ENCODE measurements around the gene TRIP11. TPM values are rescaled to one million over a fixed set of nuclear protein-coding genes. Genes with fewer than 3 reads are reported as not detected.
"Not testable (repeated sequence)": the region's sequence is repeated elsewhere in the genome, so short reads cannot be mapped to it uniquely, and the experiment has no call there.

TRIP11 gene
- 10 to 100 TPM; 30.9 to 42.4 (median 35.5) TPM for polyA plus RNA-seq (ENCODE audit: insufficient read length in 4 of 4)

DNA sequence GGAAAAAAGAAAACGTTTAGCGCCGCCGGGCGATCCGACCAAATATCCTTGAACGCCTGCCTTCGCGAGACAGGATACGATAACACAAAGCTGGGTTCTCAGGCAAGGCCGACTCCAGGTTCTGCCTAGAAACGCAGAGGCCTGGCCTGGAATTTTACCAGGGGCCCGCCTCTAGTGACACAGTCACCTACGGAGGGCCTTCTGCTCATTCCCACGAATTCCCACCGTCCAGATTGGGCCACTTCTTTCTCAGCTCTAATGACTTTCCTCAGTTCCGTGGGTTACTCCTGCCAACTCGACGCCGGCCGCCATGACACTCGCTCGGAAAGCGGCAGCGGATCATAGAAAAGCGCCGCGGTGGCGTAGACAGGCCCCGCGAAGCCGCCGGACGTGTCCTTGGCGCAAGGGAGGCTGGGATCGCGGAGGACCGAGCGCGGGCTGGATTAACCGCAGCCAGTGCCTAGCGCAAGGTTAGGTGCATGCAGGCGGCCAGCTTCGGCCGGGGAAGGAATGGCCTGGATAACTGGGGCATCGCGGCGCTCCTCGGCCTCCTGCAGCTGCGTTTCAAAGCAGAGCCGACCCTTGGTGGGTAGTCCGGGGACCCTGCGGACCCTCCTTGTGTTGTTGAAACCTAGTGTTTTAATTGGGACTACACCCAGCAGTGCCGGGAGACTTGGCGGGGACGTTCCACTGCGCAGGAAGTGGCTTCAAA is at the start of gene TRIP11:
TSS of gene TRIP11 (minus strand) at position 341 of the 712 bp plus-strand sequence. CDS start 374 bp downstream, outside the sequence.
- peak; percentile 84 to 90 (median 86) for DNase-seq (ENCODE audit: low read depth in 4 of 4, low spot score in 2 of 4)

DNA sequence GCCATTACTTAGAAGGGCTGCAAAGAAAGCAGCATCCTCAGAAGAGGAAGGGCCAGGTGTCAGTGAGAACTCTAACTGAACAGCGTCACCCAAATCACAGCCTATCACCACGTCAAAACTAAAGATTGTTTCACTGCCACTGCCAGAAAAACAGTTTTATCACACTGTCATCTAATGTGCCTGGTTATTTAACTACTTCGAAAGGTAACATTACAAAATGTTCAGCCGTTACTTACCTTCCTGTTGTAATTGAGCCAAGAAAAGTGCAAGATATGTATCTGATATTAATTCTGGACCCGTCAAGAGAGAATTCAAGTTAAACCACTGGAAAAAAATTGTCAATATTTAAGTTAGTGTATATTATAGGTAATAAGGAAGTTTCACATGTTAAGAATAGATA is 48.6 kb upstream of the TRIP11 start:
- DNase-seq (ENCODE audit: low read depth in 4 of 4, low spot score in 2 of 4), result no peak

DNA sequence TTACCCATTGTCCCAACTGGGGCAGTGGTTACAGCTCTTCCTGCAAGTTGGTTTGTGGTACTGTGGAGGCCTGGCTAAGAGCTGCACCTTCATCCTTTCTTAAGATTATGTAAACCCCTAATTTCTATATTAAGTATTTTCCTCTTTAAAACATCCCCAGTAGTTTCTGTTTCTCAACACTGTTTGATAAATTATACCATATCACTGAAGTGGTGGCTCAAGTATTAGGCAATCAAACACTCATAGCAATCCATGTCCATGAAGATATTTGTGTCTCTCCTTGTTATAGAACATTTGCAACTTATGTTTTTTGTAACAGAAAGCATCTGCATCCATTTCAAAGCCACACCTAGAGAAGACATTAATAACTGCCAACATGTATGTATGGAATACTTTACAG is 34.7 kb upstream of the TRIP11 start:
- DNase-seq (ENCODE audit: low read depth in 4 of 4, low spot score in 2 of 4), result no peak

DNA sequence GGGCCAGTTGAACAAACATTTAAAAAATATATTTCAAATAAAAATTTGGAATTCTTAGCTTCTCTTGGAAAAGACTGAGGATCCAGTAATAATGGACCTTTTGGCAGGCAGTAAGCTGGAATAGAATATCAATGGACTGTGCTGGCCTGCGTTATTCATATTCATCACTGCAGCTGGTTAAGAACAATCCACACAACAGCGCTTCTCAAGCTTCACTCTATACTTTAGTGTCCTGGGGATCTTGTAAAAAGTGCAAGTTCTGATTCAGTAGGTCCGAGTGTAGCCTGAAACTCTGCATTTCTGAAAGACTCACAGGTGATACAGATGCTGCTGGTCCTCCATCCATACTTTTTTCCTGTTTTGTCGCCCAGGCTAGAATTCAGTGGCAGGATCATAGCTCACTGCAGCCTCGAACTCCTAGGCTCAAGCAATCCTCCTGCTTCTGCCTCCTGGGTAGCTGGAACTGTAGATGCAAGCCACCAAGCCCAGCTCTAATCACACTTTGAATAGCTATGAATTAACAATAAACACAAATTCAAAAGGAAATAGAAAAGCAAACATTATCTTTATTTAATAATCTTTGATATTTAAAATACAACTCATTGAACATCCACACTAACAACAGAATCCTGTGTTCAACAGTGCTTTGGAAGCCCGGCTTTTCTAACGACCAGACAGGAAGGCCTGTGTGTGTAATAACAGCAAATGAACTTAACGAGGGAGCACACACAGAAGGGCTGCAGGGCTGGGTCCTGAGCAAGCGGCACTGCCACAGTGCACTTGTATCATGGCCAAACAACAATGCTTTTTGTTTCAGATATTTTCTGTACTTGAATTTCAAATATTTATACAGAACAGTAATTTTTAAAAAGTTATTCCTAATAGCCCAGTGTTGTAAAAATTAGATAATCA is 18.4 kb upstream of the TRIP11 start:
- DNase-seq (ENCODE audit: low read depth in 4 of 4, low spot score in 2 of 4), result no peak

- no peak for DNase-seq (ENCODE audit: low read depth in 4 of 4, low spot score in 2 of 4)
Observed at GRCh38 chr14:92049781-92050180, 9.9 kb upstream of the TRIP11 start.

DNA sequence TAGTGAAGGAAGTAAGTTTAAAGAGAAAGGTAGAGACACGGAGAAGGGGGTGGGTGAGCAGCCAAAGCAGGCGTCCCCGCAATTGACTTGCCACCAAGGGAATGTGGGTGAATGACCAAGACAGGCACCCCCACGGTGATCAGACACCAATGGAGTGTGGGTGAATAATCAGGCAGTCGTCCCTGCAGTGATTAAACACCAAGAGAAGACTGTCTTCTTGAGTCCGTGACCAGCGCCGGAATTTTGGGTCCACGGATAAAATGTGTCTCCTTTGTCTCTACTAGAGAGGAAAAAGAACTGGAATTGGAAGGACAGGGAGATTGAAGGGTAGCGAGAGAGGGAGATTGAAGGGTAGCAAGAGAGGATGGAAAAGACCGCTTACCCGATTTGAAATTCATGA is 9.4 kb upstream of the TRIP11 start:
- DNase-seq (ENCODE audit: low read depth in 4 of 4, low spot score in 2 of 4), result not testable (repeated sequence)

GRCh38 chr14:92045904-92046303 is 6.0 kb upstream of the TRIP11 start:
- not testable (repeated sequence) for DNase-seq (ENCODE audit: low read depth in 4 of 4, low spot score in 2 of 4)

DNA sequence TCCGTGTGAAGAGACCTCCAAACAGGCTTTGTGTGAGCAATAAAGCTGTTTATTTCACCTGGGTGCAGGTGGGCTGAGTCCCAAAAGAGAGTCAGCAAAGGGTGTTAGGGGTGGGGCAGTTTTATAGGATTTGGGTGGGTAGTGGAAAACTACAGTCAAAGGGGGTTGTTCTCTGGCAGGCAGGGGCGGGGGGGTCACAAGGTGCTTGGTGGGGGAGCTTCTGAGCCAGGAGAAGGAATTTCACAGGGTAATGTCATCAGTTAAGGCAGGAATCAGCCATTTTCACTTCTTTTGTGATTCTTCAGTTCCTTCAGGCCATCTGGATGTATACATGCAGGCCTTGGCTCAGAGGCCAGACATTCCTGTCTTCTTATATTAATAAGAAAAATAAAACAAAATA is 1.9 kb upstream of the TRIP11 start:
- not testable (repeated sequence) for DNase-seq (ENCODE audit: low read depth in 4 of 4, low spot score in 2 of 4)

DNA sequence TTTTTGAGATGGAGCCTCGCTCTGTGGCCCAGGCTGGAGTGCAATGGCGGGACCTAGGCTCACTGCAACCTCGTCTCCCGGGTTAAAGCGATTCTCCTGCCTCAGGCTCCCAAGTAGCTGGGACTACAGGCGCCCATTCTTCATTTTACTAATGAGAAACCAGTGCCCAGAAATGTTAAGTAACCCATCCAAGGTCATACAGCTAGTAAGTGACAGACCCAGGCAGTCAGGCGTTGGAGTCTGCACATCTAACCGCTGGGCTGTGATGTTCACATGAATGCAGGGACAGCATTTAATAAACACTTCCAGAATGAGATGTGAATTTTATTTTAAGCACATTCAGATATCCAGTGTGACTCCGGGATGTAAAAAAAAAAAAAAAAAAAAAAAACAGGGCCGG is 1.3 kb upstream of the TRIP11 start:
- no peak for DNase-seq (ENCODE audit: low read depth in 4 of 4, low spot score in 2 of 4)

DNA sequence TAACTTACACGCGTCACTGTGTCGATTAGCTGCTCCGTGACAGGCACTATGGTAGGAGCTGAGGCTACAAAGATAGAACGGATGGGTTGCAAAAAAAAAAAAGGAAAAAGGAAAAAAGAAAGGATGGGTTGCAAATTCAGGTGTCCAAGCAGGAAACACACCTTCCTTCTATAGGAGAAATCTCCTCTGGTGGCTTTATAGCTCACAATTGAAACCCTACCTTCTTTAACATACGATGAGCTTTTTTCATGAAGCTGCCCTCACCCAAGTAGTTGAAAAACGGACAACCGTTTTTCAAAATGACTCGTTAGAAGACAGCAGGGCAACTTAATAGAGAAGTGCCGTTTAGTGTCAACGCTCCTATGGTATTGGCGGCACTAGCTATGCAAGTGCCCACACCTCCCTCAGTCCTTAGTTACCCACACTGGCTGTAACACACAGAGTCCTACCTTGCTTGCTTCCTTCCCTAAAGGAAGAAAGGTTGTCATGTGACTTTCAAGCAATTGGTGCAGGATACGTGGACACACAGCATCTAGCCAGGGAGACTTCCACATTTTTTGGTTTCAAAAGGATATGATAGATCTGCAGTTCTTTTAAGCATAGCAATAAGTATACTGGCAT is 682 bp upstream of the TRIP11 start:
- DNase-seq (ENCODE audit: low read depth in 4 of 4, low spot score in 2 of 4), result peak in 2 of 4 donors; percentile 23 to 41

DNA sequence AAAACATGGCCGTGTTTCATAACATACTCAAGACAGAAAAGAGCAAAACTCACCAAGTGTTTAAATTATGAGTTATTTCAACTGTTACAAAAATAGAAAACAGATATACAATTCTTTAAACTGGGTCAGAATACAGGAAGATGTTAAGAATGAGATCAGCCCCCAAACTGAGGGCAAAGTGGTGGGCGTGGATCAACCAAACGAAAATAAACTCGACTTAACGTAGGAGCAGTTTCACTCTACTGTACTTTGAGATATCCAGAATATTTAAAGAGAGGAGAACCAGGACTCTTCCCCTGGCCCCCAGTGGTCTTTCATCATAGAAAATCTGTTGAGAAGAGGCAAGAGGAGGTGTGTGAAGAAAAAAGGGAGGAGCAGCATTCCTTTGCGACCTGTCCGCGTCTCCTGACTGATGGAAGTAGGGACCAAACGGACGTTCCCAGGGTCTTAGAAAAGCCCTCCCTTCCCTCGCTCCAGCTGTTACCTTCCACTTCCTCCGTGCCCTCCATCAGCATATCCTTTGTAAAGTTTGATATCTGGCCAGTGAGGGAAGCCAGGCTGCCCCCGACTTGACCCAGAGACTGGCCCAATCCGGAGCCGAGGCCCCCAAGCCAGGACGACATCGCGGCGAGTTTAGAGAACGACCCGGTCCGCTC is 668 bp downstream of the TRIP11 start:
- DNase-seq (ENCODE audit: low read depth in 4 of 4, low spot score in 2 of 4), result peak; percentile 53 to 70 (median 62)

- no peak for DNase-seq (ENCODE audit: low read depth in 4 of 4, low spot score in 2 of 4)
Observed at GRCh38 chr14:92037989-92038388, 1.9 kb downstream of the TRIP11 start.

- DNase-seq (ENCODE audit: low read depth in 4 of 4, low spot score in 2 of 4), result no peak
Observed at GRCh38 chr14:92035890-92036289, 4.0 kb downstream of the TRIP11 start.

DNA sequence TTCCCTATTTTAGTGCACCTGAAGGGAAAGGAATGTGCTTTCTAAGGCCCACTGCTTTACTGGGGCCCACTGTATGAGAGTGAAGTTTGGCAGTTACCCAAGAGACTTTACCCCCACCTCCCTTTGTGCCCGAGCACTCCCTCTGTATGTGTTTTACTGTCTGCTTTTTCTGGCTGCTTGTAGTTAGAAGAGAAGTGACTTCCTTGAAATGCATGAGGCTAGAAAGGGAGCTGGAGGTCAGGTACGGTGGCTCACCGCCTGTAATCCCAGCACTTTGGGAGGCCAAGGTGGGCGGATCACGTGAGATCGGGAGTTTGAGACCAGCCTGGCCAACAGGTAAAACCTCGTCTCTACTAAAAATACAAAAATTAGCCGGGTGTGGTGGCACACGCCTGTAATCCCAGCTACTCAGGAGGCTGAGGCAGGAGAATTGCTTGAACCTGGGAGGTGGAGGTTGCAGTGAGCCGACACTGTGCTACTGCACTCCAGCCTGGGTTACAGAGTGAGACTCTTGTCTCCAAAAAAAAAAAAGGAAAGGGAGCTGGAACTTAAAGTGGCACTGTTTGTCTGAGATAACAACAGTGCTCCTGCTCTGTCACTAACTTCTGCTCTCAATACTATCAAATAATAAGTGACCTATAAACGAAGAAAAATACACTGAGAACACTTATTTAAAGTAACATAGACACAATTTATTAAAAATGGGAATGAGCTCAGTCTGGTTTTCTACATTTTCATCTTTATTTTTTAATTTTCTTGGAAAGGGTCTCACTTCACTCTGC is 5.8 kb downstream of the TRIP11 start:
- DNase-seq (ENCODE audit: low read depth in 4 of 4, low spot score in 2 of 4), result no peak

GRCh38 chr14:92033433-92033832 is 6.4 kb downstream of the TRIP11 start:
- DNase-seq (ENCODE audit: low read depth in 4 of 4, low spot score in 2 of 4), result no peak

DNA sequence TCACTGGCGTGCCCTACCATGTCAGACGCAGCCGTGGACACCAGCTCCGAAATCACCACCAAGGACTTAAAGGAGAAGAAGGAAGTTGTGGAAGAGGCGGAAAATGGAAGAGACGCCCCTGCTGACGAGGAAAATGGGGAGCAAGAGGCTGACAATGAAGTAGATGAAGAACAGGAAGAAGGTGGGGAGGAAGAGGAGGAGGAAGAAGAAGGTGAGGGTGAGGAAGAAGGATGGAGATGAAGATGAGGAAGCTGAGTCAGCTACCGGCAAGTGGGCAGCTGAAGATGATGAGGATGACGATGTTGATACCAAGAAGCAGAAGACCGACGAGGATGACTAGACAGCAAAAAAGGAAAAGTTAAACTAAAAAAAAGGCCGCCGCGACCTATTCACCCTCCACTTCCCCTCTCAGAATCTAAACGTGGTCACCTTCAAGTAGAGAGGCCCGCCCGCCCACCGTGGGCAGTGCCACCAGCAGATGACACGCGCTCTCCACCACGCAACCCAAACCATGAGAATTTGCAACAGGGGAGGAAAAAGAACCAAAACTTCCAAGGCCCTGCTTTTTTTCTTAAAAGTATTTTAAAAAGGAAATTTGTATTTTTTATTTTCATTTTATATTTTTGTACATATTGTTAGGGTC is 13.2 kb downstream of the TRIP11 start:
- no peak for DNase-seq (ENCODE audit: low read depth in 4 of 4, low spot score in 2 of 4)

DNA sequence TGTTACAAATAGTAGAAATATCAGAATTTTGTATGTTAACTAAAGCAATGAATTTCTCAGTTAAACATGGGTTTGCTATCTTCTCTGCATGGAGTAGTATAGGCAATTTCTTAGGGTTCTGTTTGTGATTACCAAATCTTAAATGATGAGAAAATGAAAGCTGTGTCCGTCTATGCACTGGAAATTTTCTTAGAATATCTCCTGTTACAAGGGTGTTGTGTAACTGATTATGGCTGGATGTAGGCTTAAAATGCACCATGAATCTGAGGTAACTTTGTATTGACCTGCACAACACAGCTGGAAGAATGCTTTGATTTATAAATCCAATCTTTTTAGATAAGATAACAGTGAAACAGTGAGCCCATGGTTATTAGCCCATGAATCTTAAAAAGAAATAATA is 17.8 kb downstream of the TRIP11 start:
- DNase-seq (ENCODE audit: low read depth in 4 of 4, low spot score in 2 of 4), result no peak

- no peak for DNase-seq (ENCODE audit: low read depth in 4 of 4, low spot score in 2 of 4)
Observed at GRCh38 chr14:92021523-92021922, 18.3 kb downstream of the TRIP11 start.

GRCh38 chr14:92014040-92014439 is 25.8 kb downstream of the TRIP11 start:
- DNase-seq (ENCODE audit: low read depth in 4 of 4, low spot score in 2 of 4), result no peak
